ENCODE measurements around the gene SAMD4B.

DNA sequence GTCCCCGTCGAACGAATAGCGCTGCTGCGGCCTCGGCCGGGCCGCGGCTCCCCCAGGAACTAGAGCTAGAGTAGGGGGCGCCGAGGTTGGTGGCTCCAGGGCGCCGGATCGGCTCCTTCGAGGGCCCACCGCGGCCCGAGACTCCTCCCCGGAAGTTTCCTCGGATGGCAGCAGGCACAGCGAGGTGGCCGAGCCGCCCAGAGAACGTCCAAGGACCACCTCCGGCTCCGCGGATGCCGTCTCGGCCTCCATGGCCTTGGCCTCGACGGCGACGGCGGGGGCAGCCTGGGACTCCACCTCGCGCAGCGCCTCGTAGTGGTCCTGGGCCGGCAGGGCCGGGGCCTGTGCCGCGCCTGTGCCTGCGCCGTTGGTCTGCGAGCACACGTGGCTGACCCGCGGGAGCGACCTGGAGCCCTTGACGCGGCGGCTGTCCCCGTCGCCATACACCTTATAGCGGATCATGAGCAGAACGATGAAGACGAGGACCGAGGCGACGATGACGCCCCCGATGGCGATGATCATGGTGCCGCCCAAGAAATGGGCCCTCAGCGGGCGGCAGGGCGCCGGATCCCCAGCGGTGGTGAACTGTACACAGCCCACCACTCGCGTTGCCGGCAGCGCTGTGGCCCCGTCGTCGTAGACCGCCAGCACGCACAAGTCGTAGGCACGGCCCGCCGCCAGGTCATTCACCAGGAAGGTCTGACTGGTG, 34.2 kb upstream of the SAMD4B start:
- TF ChIP-seq, protein P1, sequence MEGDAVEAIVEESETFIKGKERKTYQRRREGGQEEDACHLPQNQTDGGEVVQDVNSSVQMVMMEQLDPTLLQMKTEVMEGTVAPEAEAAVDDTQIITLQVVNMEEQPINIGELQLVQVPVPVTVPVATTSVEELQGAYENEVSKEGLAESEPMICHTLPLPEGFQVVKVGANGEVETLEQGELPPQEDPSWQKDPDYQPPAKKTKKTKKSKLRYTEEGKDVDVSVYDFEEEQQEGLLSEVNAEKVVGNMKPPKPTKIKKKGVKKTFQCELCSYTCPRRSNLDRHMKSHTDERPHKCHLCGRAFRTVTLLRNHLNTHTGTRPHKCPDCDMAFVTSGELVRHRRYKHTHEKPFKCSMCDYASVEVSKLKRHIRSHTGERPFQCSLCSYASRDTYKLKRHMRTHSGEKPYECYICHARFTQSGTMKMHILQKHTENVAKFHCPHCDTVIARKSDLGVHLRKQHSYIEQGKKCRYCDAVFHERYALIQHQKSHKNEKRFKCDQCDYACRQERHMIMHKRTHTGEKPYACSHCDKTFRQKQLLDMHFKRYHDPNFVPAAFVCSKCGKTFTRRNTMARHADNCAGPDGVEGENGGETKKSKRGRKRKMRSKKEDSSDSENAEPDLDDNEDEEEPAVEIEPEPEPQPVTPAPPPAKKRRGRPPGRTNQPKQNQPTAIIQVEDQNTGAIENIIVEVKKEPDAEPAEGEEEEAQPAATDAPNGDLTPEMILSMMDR (IDR thresholded peaks at IDR 0.05; ENCODE audit: low read depth, low read length), result no peak
- TF ChIP-seq POLR2A (IDR thresholded peaks at IDR 0.05; ENCODE audit: extremely low read depth, insufficient read length), result no peak
- TF ChIP-seq, protein P2, sequence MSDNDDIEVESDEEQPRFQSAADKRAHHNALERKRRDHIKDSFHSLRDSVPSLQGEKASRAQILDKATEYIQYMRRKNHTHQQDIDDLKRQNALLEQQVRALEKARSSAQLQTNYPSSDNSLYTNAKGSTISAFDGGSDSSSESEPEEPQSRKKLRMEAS (IDR thresholded peaks at IDR 0.05; ENCODE audit: low read depth, low read length), result no peak

All from NB4 (cell line).